Measurements from ENCODE around the gene HTR4.
"Not testable (repeated sequence)": the region's sequence is repeated elsewhere in the genome, so short reads cannot be mapped to it uniquely, and the experiment has no call there.

The HTR4 gene, protein sequence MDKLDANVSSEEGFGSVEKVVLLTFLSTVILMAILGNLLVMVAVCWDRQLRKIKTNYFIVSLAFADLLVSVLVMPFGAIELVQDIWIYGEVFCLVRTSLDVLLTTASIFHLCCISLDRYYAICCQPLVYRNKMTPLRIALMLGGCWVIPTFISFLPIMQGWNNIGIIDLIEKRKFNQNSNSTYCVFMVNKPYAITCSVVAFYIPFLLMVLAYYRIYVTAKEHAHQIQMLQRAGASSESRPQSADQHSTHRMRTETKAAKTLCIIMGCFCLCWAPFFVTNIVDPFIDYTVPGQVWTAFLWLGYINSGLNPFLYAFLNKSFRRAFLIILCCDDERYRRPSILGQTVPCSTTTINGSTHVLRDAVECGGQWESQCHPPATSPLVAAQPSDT
- total RNA-seq: 0 reads per million in 2 donors

- no peak for DNase-seq
These were observed at the start of gene HTR4 for GRCh38 chr5:148653836-148654781. Gene HTR4, minus strand, starts transcription at chr5:148654527. Its CDS starts 17,513 bp downstream, at chr5:148637014.

- no peak for DNase-seq
These were observed 47.8 kb upstream of the HTR4 start for GRCh38 chr5:148702019-148702596.

DNA sequence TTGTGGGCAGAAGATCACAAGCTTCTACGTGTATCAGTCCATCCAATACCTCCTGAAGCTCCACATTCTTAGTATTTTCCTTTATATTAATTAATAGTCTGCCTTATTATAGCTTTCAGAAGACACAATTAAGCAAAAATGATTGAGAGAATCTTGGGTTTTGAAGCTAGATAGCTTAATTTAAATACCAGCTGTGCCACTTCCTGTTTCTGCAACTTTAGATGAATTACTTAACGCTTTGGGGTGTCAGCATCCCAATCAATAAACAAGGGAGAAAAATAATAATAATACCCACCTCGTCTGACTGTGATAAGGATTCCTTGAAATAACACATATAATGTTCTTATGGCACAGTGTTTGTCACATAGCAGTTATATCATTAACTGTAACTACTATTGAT, 44.7 kb upstream of the HTR4 start:
- DNase-seq: no peak

GRCh38 chr5:148697809-148698196, 43.5 kb upstream of the HTR4 start:
- DNase-seq: no peak

- DNase-seq: no peak
These were observed 43.0 kb upstream of the HTR4 start for GRCh38 chr5:148697180-148697808.

DNA sequence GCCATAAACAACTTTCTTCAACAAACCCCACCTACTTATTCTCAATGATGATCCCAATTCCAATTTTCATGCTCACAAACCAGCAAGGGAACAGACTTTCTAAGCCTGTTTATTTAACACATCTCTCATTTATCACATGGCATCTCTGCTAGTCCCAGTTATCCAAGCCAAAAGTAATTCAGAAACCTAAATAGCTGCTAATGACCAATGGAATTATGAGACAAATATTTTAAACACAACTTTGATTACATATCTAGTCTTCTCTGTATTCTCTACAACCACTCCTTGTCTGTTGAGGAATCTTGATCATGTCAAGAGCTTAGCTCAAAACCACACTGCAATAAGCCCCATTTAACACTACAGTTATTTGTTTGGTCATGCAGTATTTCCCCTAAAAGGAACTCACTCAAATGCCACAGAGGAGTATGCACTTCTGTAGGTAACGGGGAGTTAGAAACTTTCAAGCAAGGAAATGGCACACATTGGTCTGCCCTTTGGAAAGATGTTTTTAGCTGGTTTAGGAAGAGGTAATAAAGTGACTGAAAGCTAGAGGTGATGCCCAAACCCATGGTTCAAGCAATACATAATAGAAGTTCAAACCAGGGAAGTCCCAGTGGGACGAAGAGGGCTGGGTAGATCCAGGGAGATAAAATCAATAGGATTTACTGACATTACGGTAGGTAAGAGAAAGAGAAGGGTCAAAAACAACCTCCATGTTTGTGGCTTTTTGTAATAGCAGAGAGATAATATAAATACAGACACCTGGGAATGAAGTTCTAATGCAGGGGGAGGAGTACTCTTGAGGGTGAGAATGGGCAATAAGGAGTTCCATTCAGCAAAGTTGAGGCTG, 42.1 kb upstream of the HTR4 start:
- DNase-seq: no peak

GRCh38 chr5:148690945-148691344, 36.6 kb upstream of the HTR4 start:
- DNase-seq: no peak

DNA sequence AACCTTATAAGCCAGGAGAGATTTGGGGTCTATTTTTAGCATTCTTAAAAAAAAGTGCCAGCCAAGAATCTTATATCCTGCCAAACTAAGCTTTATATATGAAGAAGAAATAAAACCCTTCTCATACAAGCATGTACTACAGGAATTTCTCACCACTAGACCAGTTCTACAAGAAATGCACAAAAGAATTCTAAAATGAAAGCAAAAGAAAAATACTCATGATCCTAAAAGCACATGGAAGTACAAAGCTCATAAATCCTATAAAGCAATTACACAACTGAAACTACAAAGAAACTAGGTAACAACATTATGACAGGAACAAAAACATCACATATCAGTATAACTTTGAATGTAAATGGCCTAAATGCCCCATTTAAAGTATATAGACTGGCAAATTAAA, 34.5 kb upstream of the HTR4 start:
- DNase-seq: no peak

DNA sequence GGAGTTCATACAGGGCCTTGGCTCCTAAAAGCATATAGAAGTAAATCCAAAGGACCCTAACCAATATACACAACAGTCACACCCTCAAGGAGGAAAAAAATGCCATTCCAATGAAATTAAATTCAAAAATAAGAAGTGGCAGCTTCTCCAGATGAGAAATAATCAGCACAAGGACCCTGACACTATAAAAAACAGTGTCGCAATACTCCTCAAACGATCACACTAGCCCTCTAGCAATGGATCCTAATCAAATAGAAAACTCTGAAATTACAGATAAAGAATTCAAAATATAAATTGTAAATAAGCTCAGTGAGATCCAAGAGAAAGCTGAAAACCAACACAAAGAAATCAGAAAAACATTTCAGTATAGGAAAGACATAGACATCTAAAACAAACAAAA, 33.5 kb upstream of the HTR4 start:
- no peak for DNase-seq

- DNase-seq: no peak
These were observed 33.1 kb upstream of the HTR4 start for GRCh38 chr5:148687427-148687826.

DNA sequence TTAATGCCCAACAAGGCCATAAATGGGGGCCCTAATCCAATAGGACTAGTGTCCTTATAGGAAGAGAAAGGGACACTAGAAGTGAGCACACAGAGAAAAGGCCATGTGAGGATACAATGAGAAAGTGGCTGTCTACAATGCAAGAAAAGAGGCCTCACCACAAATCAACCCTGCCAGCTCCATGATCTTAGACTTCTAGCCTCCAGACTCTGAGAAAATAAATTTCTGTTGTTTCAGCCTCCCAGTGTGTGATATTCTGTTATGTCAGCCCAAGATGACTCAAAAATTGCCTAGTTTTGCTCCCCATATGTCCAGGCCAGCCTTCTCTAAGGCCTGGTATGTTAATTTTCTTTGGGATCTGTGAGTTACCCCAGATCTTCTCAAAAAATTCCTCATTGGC, 32.3 kb upstream of the HTR4 start:
- no peak for DNase-seq

GRCh38 chr5:148685520-148686134, 31.3 kb upstream of the HTR4 start:
- no peak for DNase-seq

GRCh38 chr5:148684528-148684927, 30.2 kb upstream of the HTR4 start:
- DNase-seq: no peak

DNA sequence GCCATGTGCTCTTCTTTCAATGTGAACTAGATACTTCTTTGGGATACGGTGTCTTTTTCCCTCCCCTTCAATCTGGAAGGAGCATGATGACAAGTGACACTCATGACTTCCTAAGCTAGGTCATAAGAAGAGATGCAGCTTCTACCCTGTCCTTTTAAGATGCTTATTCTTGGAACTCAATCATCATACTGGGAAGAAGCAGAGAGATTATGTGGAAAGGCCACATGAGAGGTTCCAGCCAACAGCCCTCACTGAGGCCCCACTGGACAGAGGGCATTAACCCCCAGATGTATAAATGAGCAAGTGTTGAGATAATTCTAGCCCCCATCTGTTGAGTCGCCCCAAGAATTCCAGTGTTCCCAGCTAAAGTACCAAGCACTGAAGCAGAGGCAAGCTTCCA, 29.3 kb upstream of the HTR4 start:
- no peak for DNase-seq

GRCh38 chr5:148682058-148683026, 28.0 kb upstream of the HTR4 start:
- DNase-seq: no peak

DNA sequence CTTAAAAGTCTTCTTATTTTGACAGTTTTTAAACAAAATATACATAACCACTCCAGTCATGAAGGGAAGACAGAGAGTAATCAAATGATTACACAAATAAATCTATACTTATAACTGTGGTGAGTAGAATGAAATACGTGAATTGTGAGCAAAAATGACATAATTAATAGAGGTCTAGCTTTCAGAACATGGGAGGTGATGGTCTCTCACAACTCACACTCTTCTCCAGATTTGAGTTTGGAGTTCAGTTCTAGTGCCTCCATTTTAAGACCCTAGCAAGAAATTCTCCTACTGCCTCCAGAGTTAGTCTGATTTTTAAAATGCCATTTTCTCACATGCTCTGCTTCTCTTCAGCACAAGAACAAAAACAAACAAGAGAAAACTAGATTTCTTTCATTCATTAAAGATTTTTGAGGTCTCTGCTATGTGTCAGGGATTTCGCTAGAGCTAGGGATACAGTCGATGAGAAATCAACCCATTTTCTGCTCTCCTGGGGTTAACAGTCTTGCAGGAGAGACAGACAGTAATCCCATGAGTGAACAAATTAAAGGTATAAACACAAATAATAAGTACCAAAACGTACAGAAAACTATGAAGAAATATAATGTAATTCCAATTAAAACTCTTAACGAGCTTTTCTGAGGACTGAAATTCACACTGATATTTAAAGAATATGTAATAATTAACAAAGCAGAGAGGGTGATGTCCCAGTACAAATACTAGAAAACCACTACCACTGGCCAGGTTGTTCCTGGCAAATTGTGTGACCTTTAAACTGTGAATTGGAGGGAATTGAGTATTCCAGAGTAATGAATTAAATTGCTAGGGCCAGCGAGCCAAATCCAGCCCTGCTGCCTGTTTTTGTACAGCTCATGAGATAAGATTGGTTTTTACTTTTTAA, 27.1 kb upstream of the HTR4 start:
- DNase-seq: no peak

DNA sequence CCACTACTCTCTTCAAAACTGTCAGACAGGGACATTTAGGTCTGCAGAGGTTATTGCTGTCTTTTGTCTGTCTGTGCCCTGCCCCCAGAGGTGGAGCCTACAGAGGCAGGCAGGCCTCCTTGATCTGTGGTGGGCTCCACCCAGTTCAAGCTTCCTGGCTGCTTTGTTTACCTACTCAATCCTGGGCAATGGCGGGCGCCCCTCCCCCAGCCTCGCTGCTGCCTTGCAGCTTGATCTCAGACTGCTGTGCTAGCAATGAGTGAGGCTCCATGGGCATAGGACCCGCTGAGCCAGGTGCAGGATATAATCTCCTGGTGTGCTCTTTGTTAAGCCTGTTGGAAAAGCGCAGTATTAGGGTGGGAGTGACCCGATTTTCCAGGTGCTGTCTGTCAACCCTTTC, 19.4 kb upstream of the HTR4 start:
- not testable (repeated sequence) for DNase-seq

DNA sequence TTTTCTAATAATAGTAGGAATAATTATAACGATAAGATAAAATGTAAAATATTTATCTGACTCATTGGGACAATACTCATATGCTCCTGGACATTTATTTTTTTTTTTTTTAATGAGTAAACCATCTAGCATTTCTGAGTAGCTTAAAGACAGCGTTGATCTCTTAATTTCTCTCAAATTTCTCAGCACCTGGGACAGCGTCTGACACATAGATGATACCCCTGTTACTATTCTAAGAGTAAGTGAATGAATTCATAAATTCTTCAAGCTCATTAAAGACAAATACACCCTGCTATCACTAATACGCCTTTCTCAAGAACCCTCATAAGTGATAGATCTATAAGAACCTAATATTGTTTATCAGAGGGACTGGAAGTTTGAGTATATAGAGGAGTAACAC, 12.0 kb upstream of the HTR4 start:
- DNase-seq: no peak

DNA sequence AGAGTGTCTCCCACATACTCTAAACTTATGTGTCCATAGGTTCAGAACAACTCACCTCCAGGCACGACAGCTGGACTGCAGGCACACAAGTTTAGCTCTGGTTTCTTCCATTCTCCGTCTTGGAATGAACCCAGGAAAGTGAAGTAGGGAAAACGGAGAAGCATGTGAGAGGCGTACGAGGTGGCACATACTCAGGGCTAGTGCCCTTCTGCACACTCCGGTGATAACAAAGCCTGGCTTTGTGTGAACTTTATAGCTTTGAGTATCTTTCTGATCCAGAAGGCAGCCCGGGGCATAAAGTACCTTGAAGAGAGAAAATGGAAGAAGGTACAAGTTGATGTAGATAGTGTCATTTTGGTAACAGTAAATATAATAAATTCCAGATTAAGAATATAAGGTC, 11.1 kb upstream of the HTR4 start:
- no peak for DNase-seq
